Activated T-helper 1 cell treated with anti-CD3 and anti-CD28 coated beads, Interleukin-12 subunit alpha, Interleukin-12 subunit beta, Interleukin-2, Interleukin-4 antibody, amounts not matched to agents 30 ng/mL and 10 ng/mL and 1 ng/mL, durations not matched to agents 14 hours and 24 hours and 36 hours (primary cell): ENCODE results near the gene RLBP1. TPM values are rescaled to one million over a fixed set of nuclear protein-coding genes. Genes with fewer than 3 reads are reported as not detected.

Experiments used
- DNase-seq: peaks from one replicate; pipeline ENCODE4 v3.0.0; 2021; ENCODE audit warnings: low spot score
- H3K27ac Mint-ChIP-seq: one replicate; pipeline ENCODE4 v1.8.0; 2021; ENCODE audit warnings: mild to moderate bottlenecking, mixed read lengths
- H3K27me3 Mint-ChIP-seq: one replicate; pipeline ENCODE4 v1.8.0; 2022; ENCODE audit warnings: mild to moderate bottlenecking, moderate library complexity, mixed read lengths; ENCODE audit not compliant: insufficient read depth
- H3K36me3 Mint-ChIP-seq: one replicate; pipeline ENCODE4 v1.8.0; 2021; ENCODE audit warnings: low read depth, mixed read lengths
- H3K4me1 Mint-ChIP-seq: one replicate; pipeline ENCODE4 v1.8.0; 2021; ENCODE audit warnings: low read depth, mixed read lengths
- H3K4me3 Mint-ChIP-seq: one replicate; pipeline ENCODE4 v1.8.0; 2021; ENCODE audit warnings: mild to moderate bottlenecking, moderate library complexity, mixed read lengths
- H3K9me3 Mint-ChIP-seq: one replicate; pipeline ENCODE4 v1.8.0; 2021; ENCODE audit warnings: mixed read lengths
- intact Hi-C: fragments of 100-400 bp; cut with micrococcal nuclease; formaldehyde crosslinking; loops from one replicate; pipeline ENCODE4 v1.15.1; 2024
- total RNA-seq: library from RNA; stranded (reverse); gene quantifications from 2 replicates; pipeline ENCODE4 v1.2.3, GENCODE V29; 2022

Gene RLBP1
- total RNA-seq, 1 donor from 2014 or later, result not detected

DNA sequence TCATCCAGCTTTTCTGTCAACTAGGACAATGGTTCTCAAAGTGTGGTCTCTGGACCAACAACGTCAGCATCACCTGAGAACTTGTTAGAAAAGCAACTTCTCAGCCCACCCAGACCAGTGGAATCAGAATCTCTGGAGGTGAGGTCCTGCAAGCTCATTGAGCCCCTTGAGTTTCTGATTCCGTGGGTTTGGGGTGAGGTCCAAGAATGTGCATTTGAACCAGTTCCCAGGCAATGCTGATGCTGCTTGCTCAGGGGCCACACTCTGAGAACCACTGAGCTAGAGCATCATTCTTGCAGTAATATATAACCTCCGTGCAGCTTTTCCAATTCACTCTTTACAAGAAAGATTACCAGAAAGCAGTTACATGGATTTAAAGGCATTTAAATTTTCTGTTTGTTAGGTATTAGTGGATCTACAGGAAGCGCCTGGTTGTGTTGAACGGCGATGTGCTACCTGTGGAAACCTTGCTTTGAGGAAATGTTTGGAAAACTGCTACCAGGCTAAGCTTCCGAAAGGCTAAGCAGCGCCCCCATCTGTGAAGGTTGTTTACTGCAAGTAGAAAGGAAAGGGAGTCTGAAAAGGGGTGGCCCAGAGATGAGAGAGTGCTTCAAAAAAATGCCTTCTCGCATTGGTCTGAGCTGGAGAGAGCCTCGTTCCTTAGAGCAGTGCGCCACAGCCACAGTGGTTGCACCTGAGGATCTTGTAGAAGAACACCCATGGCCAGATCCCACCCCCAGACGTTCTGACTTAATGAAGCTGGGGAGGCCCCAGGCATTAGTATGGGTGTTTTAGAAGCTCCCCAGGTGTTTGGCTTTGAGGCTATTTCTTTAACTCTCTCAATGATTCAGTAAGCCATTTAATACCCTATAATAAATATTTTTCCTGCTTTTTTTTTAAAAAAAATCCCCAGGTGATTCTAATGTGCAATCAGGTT lies 50.0 kb downstream of the RLBP1 start:
- H3K36me3 Mint-ChIP-seq, result peaks cover 12% of the 10 kb centered on the region
- no peaks in the 10 kb centered on the region for H3K27me3 Mint-ChIP-seq
- intact Hi-C loops, result no loop called here
- H3K27ac Mint-ChIP-seq, result no peak overlapping the region
- H3K4me1 Mint-ChIP-seq, result peaks cover 31% of the 10 kb centered on the region
- no peak overlapping the region for H3K4me3 Mint-ChIP-seq
- peak; percentile 5 for DNase-seq
- H3K9me3 Mint-ChIP-seq, result no peaks in the 10 kb centered on the region

DNA sequence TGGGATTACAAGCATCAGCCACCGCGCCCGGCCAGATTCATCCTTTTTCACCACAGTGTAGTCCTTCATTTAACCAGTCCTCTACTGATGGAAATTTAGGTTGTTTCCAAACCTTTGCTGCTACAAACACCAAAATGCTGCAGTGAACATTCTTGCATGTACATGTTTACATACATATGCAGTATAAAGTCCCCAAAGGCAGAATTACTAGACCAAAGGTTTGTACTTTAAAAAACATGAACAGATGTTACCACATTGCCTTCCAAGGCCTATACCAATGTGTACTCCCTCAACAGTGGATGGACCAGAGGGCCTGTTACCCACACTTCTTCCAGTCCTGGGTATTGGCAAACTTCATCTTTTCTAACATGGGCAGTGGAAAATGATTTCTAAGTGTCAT lies 51.0 kb downstream of the RLBP1 start:
- Mint-ChIP-seq H3K4me1 (peaks cover 31% of the 10 kb centered on the region), H3K36me3 (peaks cover 8% of the 10 kb centered on the region)
- intact Hi-C loops, result no loop called here

DNA sequence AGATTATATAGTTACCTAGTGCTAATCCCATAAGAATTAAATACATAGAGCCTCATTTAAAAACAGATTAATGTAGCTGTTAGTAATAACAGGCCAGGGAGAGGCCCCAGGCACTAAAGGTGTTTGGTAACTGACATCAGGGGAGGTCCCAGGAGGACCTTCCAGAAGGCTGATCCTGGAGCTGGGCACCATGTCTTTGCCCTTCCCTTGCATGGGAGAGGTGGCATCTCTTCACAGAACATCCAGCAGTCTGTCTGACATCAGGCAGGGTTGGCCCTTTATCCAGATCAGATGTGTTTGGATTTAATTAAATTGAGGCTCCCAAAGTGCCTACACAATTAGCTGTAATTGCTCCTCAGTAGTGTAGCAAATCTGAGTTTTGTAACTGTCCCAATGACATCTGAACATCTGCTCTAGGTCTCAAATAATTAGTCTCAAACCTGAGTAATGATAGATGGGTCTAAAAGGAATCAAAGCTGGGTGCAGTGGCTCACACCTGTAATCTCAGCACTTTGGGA lies 53.0 kb downstream of the RLBP1 start:
- no peak for DNase-seq
- H3K9me3 Mint-ChIP-seq, result no peaks in the 10 kb centered on the region
- peak overlapping the region; percentile 90 for H3K27ac Mint-ChIP-seq
- intact Hi-C loops, result loop anchor here (5.0 kb wide), 1 partner anchor 41 kb away; no protein-coding TSS in a partner anchor
- H3K4me1 Mint-ChIP-seq, result peaks cover 31% of the 10 kb centered on the region
- H3K36me3 Mint-ChIP-seq, result peaks cover 8% of the 10 kb centered on the region
- H3K4me3 Mint-ChIP-seq, result peak overlapping the region; percentile 48
- no peaks in the 10 kb centered on the region for H3K27me3 Mint-ChIP-seq

More for the DNA sequence above, 51.0 kb downstream of the RLBP1 start:
- Mint-ChIP-seq H3K27me3 (no peaks in the 10 kb centered on the region), H3K27ac (no peak overlapping the region), H3K9me3 (no peaks in the 10 kb centered on the region), H3K4me3 (no peak overlapping the region)
- DNase-seq, result no peak

DNA sequence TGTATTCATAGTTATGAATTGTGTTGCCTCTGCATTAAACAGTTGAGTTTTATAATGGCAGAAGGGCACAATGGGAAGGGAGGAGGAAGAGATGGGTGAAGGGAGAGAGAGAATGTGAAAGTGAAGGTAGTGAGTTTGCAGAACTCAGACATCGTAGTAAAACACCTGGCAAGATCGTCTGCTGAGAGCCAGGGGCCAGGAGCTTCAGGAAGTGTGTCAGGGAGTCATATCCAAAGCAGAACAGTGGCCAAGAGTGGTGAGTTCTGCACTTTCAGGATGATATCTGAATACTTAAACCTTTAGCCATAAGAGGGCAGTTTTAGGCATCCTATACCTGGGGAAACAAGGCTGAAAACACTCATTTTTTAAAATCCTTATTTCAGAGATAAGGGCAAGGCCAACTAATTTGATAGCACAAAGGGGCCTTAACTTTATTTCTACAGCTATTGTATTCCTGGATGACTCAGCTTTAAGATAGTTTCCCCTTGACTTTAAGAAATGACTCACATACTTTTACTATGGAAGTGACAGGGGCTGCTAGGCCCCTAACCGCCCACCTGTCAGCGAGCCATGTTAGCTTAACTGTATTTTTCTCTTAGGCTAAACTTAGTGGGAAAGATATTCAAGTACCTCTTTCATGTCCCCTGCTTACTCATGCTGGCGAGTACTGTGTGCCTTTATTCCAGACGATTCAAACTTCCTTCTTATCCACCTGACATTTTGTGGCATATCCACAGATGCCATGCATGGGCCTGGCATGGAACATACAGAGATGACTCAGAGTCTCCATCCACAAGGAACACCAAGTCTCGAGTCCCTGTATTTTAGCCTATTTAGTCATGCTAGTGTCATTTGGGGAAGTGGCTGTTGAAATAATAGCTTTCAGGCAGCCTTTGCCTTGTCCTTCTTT lies 53.9 kb downstream of the RLBP1 start:
- no peak for DNase-seq
- Mint-ChIP-seq H3K36me3 (peaks cover 8% of the 10 kb centered on the region), H3K9me3 (no peaks in the 10 kb centered on the region), H3K4me3 (peak overlapping the region; percentile 65), H3K27me3 (no peaks in the 10 kb centered on the region), H3K27ac (peak overlapping the region; percentile 90), H3K4me1 (peaks cover 31% of the 10 kb centered on the region)
- intact Hi-C loops, result loop anchor here (1.0 to 5.0 kb wide), 5 partner anchors 13 to 79 kb away; partner anchors contain the start of gene ABHD2

GRCh38 chr15:89165677-89166076 lies 55.7 kb downstream of the RLBP1 start:
- Mint-ChIP-seq H3K27me3 (no peaks in the 10 kb centered on the region), H3K36me3 (peaks cover 7% of the 10 kb centered on the region), H3K4me1 (peaks cover 31% of the 10 kb centered on the region), H3K4me3 (no peak overlapping the region), H3K9me3 (no peaks in the 10 kb centered on the region), H3K27ac (no peak overlapping the region)
- intact Hi-C loops, result loop anchor here (5.0 kb wide), 1 partner anchor 38 kb away; no protein-coding TSS in a partner anchor
- no peak for DNase-seq

DNA sequence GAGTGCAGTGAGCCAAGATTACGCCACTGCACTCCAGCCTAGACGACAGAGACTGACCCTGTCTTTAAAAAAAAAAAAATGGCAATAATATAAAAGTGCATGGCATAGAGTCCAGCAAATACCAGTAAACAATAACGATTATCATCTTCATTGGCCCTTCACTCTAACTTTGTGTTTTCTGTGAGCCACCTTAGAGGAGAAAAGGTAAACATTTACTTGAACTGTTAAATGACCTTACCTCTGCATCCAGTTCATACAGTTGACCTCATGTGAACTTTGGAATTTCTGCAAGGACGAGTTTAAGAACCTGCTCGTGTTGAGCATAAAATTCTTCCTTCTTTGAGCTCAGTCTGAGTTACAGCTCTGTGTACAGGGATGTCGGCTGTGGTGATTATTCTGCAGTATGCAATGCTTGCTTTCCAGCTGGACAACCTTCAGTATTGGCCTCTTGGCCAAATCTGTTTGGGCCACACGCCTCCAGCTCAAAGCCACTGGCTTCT lies 56.6 kb downstream of the RLBP1 start:
- peaks cover 29% of the 10 kb centered on the region for H3K4me1 Mint-ChIP-seq
- peak overlapping the region; percentile 4 for H3K27ac Mint-ChIP-seq
- no peak for DNase-seq
- no peak overlapping the region for H3K4me3 Mint-ChIP-seq
- no peaks in the 10 kb centered on the region for H3K27me3 Mint-ChIP-seq
- no peaks in the 10 kb centered on the region for H3K9me3 Mint-ChIP-seq
- H3K36me3 Mint-ChIP-seq, result peaks cover 6% of the 10 kb centered on the region
- intact Hi-C loops, result loop anchor here (5.0 kb wide), 1 partner anchor 37 kb away; no protein-coding TSS in a partner anchor

DNA sequence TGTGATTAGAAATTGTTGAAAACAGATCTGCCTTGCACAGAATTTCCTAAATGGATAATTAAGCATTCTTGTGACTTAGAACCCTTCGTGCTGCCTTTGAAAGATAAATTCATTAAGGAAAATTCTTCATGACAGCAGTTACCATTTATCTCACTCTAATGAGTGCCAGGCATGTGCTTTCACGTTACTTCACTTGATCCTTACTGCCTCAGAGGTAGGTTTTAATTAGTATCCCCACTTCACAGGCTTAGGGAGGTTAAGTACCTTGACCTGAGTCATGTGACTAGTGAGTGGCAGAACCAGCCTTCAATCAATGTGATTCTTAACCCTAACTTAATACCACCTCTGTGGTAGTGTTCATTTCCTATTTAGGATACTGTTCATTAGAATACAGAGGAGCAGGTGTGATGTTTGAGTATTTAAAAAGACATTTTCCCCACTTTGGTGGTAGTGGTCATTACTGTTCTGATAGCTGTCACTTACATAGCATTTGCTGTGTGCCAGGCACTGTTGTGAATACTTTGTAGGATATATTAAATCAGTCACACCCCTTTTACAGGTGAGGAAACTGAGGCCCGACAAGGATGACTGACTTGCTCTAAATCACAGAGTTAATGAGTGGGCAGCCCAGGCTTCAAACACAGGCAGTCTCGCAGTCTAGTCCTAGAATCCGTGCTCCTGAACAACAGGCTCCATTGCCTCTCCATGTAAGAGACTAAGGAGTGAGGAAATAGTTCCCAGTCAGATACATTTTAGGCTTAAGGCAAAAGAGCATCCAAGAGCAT lies 57.9 kb downstream of the RLBP1 start:
- intact Hi-C loops, result no loop called here
- Mint-ChIP-seq H3K27me3 (no peaks in the 10 kb centered on the region), H3K36me3 (peaks cover 3% of the 10 kb centered on the region), H3K9me3 (no peaks in the 10 kb centered on the region), H3K4me1 (peaks cover 16% of the 10 kb centered on the region), H3K27ac (no peak overlapping the region), H3K4me3 (no peak overlapping the region)
- no peak for DNase-seq

GRCh38 chr15:89161666-89162065 lies 59.7 kb downstream of the RLBP1 start:
- H3K36me3 Mint-ChIP-seq, result peaks cover 15% of the 10 kb centered on the region
- no peaks in the 10 kb centered on the region for H3K4me1 Mint-ChIP-seq
- no peak overlapping the region for H3K4me3 Mint-ChIP-seq
- no peak for DNase-seq
- H3K27me3 Mint-ChIP-seq, result no peaks in the 10 kb centered on the region
- no peak overlapping the region for H3K27ac Mint-ChIP-seq
- no peaks in the 10 kb centered on the region for H3K9me3 Mint-ChIP-seq
- intact Hi-C loops, result no loop called here

Other genes starting within 250 kb of the RLBP1 start
- gene ABHD2, start 133.1 kb downstream of the RLBP1 start, total RNA-seq, result 66.5 and 66.7 TPM in 2 replicates
- 167 and 172 TPM in 2 replicates for gene FANCI, start 22.4 kb upstream of the RLBP1 start, total RNA-seq
- 116 and 134 TPM in 2 replicates for gene POLG, start 113.2 kb upstream of the RLBP1 start, total RNA-seq